Right renal cortex interstitium (tissue), 3 donors: Measurements from ENCODE around the gene SLC2A9. TPM values are rescaled to one million over a fixed set of nuclear protein-coding genes. Genes with fewer than 3 reads are reported as not detected.
A peak's percentile ranks its signal among the peaks of the same experiment; 100 is the strongest.
"Not testable (repeated sequence)": the region's sequence is repeated elsewhere in the genome, so short reads cannot be mapped to it uniquely, and the experiment has no call there.

Source experiments
- DNase-seq, 3 donors: peaks; one replicate each; pipeline ENCODE4 v3.0.0-alpha.2; 2013; ENCODE audit warnings: low read depth in 3 of 3, low spot score in 2 of 3
- polyA plus RNA-seq, 3 donors: library from polyadenylated mRNA; unstranded; fragments of 120-200 nt; gene quantifications; one replicate each; pipeline ENCODE4 v1.2.1, GENCODE V29; 2013; ENCODE audit not compliant: insufficient read length in 3 of 3

SLC2A9 gene
- polyA plus RNA-seq, 3 donors, result 8.4 to 11.3 (median 9.0) TPM

DNA sequence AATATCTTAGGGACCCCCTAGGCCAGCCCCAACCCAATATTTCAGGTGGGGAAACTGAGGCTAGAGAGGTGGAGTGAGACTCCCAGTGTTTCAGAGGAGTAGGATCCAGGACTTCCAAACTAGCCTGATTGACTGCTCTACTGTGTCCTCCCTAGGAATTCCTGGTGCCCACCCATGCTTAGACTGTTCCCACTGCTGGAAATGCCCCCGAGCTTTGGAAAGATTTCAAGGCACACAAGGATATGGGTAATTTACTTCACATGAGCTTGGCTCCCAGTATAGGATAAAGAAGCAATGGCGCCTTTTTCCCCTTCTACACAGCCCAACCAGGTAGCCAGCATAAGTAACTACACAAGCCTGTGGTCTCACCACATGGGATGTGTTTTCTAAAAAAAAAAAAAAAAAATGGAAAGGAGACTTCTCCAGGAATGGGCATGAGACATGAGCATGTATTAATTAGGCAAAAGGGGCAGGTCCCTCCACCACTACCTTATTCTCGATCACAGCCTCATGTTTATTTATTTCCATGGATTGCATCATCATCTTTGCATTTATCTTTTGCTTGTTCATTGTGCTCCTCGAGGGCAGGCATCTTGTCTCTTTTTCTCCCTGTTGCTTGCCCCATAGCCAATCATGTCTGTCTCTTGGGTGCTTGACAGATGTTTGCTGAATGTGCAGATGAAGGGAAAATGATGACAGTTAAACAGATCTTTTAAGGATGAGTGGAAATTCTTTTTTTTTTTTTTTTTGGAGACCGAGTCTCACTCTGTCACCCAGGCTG lies 173.1 kb downstream of the SLC2A9 start:
- DNase-seq, result peak in 2 of 3 donors; percentile 55 to 56

DNA sequence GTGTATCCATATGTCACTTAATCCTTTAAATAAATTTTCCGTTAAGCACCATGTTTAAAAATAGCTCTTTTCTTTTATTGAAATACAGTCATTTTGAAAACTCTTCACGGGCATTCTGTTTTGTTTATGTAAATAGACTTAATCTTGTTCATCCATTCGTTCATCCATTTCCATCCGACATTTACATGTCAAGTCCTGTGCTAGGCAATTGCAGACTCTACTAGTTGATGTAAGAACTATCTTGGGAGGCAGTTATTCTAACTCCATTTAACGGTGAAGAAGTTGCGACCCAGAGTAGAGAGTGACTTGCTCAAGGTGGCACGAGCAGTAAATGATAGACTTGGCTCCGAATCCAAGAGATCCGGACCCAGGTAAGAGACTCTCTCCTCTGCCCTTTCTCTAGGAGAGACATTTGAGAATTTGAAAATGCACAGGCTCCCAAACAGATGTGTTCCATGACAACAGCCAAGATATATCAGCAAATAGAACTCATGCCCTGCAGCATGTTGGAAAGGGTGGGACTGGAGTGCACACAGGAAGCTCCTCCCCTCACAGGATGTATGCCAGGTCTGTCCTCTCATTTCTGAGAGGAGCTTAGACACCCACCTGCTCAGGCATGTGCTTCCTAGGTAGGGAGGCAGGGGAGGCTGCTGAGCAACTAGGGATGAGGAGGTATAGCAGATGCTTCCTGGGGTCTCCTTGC lies 175.4 kb downstream of the SLC2A9 start:
- DNase-seq, result no peak

DNA sequence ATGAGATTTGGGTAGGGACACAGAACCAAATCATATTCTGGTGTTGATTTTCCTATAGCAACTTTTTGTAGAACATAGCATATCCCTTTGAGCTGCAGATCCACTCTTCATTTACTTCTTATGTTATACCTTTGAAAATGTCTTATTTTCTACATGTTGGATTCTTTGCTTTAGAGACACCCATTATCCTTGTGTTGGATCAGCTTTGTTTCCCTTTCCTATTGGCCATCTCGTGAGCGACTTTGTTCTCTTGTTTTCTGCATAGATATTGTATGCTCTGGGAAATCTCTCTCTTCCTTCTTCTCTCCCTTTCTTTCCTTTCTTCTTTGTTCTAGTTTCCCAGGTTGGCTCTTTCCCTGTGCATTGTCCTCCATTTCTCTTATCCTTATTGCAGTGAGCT lies 180.2 kb downstream of the SLC2A9 start:
- DNase-seq, result no peak

DNA sequence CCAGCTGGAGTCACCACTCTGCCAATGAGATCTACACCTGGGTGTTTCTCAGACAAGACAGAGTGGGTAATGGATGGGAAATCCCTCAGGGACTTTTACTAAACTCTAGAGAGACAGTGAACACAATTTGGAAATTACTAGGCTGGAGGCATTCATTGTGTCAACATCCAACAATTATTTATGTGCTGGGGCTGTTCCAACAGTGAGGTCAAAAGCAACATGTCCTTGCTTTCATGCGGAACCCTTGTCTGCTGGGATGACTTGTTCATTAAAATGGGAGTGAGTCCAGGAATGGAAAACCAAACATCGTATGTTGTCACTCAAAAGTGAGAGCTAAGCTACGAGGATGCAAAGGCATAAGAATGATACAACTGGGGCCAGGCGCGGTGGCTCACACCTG lies 185.9 kb downstream of the SLC2A9 start:
- no peak for DNase-seq

DNA sequence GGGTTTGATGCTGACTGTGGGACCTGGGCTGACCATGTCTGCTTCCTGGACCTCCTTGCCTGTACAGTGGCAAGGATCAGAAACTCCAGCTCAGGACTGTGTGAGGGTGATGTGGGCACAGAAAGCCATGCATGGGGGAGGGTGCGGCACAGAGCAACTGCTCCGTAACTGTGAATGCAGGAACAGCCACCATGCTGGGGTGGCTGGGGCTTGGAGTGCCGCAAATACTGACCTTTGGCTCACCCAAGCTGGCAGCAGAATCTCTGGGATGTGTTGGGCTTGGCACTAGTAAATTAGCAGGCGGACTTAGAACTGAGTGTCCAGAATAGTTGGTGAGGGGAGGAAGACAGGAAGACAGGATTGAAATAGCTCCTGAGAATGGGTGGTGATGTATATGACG lies 187.9 kb downstream of the SLC2A9 start:
- no peak for DNase-seq

DNA sequence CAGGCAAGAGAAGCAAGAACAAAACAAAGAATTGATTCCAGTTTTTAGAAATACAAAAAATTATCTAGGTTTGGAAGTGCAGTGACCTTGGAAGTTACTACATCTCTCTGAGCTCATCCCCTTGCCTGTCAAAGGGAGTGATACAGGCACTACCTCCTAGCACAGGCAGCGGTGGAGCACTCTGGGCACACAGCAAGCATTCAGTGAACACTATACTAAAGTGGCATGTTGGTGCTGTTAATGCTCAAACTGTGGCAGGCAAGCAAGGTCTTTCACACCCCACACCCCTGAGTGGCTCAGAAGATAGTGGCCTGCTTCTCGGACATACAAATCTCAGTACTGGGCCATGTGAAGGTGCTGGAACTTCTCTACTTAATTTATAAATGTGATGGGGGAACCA lies 188.7 kb downstream of the SLC2A9 start:
- DNase-seq, result no peak

DNA sequence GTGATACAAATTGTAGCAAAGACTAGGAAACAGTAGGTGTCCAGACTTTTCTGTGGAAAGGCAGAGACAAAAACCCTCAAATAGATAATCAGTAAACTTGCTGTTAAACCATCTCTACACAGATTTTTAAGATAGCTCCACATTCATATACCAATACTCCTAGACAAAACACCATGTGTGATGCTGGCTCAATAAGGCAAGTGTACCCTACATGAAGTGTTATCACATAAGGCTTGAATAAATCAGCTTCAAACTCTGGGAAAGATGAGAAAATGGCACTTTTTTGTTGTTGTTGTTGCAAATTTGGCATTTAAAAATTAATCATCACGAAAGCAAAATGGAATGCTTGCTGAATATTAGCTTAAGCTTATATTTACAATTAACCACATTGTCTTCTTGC lies 194.7 kb downstream of the SLC2A9 start:
- DNase-seq, result no peak

DNA sequence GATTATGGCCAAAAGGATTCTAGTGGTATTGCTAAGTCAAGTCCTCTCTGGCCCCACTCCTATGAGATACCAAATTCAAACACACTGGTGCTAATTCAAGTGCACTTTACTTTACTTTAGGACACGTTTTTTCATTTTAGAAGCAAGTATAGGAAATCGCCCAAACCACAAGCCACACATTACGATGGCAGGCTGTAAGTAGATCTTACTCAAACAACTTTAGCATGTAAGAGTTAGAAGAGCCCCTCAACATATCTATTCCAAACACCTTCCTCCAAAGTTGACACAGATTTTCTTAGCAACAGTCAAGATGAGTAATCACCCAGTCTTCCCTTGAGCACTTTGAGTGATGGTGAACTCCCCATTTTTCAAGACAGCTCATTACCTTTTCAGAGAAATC lies 196.2 kb downstream of the SLC2A9 start:
- no peak for DNase-seq

DNA sequence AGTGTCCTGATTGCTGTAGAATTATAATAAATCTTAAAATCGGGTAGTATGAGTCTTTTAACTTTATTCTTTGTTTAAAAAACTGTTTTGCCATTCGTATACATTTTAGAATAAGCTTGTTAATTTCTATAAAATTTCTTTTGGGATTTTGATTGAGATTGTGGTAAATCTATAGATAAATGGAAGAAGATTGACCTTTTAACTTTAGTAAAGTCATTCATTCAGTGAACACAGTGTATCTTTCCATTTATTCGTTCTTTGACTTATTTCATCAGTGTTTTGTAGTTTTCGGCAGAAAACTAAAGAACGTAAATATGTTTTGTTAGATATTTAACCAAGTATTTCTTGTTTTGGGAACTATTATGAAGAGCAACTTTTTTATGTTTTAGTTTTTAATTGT lies 201.0 kb downstream of the SLC2A9 start:
- no peak for DNase-seq

DNA sequence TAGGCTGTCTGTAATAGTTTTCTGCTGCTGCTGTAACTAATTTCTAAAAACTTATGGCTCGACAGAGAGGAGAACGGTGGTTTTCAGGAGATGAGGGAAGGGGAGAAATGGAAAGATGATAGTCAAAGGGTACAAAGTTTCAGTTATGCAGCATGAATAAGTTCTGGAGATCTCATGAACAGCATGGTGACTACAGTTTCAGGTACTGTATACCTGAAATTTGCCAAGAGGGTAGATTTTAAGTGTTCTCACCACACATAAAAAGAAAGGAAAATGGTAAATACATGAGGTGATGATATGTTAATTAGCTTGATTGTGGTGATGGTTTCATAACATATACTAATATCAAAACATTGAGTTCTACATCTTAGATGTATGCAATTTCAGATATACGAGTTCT lies 205.0 kb downstream of the SLC2A9 start:
- DNase-seq, result no peak

DNA sequence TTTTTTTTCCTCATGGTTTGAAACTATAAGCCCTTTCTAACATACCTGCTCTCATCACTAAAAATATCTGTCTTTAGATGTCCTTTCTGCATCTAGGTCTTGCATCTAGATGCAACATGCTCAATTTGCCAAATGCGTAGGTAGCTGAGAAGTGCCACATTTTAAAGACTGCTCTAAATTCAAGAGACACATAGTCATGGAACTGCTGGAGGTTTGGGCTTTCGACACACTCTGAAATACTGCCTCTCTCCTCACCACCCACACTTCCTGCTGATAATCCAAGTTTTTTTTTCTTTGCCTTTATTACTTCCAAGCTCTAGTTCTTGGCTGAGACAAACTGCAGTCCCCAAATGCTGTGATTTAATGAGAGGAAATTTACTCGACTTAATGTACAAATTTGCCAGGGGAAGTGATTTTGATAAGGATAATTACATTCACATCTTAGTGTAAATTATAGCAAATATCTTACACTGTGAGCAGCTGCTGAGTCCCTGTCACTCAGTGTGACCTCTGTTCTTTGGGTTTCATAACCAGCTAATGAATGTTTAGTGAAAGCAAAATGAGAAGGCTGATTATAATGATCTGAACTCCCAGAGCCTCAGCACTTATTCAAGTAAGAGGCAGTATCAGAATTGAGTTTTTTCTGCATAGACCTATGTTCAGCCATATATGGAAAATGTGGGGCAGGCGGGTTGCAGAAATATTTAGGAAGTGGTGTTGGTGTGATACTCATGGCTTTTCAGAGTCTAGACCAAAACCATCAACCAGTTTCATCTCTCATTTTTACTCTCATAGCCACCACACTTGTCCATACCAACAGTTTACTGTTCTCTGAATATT lies 208.6 kb downstream of the SLC2A9 start:
- no peak for DNase-seq

DNA sequence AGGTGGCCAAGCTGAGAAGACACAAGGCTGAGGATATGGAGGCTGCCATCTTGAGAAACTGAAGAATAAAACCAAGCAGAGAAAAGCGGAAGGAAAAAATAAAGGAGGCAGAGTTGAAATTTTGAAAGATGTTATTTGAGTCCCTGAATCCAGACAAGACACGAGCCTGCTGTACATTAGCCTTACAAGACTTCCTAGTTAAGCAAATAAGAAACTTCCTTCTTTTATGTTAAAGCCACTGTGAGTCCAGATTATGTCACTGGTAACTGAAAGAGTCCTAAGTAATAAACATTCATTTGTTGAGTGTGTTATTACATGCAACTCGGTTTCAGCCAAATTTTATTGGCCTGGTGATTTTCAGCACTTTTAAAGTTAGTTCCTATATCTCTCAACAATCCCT lies 209.5 kb downstream of the SLC2A9 start:
- no peak for DNase-seq

DNA sequence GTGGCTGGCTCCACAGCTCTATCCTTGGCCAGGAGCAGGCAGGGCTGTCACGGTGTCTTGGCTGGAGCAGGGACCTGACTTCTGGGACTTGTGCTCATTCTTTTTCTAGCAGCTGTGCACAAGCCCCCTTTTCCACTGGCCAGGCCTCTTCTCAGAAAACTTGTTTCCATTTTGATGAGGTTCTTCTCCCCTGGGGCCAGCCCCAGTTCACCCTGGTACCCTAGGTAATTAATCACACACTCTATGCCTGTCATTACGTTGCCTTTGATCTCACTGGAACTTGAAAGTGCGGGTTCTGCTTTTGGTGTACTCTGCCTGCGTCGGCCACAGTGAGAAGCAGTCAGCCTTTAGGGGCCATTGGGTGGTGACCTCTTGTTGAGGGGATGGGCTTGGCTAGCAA lies 213.2 kb downstream of the SLC2A9 start:
- no peak for DNase-seq

DNA sequence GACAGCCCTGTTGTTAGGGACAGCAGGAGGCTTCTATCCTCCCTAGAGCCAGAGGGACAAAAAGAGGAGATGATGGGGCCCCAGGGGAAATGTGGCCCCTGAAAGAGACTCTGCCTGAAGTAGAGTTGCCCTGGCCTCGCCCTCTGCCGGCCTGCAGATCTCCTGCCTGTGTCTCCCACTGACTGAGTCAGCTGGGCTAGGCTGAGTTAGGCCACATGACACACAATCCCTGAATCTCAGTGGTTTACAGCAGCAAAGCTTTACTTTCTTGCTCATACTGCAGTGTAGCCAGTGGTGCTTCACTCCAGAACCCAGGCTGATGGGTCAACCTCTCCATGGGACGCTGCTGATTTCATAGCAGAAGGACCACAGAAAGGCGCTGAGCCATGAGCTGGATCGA lies 216.4 kb downstream of the SLC2A9 start:
- no peak for DNase-seq

DNA sequence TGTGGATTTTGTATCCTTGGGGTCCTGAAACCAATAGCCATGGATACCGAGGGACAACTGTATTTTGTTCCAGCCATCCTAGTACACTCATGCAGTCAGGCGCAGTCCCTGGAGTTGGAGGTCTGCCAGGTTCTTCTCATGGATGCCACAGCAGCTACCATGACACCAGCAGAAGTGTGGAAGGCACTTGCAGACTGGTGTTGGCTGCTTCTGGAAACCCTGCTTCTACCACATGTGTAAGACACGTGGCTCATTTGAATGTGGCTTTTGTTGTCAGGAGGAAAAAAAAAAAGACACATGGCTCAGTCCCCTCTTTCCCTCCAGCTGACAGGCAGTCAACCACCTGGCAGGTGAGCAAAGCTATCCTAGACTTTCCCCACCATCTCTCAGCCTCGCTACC lies 220.4 kb downstream of the SLC2A9 start:
- no peak for DNase-seq

DNA sequence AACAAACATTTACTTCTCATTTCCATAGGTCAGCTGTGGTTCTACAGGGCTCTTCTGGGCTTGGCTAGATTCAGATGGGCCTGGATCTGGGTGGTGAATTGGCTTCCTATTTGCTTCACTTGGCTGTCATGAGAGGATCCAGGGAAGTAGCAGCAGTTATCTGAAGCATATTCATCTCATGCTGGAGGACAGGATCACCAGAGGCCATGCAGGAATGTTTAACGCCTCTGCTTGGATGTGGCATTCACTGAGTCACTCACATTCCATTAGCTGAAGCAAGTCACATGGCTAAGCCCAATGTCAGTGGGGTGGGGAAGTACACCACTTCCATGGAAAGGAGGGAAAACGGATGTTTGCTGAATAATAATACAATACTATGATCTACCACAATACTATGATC lies 224.7 kb downstream of the SLC2A9 start:
- not testable (repeated sequence) for DNase-seq

DNA sequence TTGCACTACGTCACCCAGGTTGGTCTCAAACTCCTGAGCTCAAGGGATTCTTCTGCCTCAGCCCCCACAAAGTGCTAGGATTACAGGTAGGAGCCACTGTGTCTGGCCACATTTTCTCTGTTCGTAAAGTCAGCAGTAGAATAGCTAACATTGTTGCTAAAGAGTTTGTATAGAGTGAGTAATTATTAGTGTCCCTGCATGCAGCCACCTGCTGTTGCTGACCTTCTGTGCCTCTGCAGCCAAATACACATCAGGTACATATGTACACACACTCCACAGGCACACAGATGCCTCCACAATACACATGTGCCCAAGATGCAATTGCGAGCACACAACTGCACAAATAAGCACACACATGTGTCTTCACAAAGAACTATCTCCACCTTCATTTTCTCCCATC lies 228.9 kb downstream of the SLC2A9 start:
- DNase-seq, result no peak

DNA sequence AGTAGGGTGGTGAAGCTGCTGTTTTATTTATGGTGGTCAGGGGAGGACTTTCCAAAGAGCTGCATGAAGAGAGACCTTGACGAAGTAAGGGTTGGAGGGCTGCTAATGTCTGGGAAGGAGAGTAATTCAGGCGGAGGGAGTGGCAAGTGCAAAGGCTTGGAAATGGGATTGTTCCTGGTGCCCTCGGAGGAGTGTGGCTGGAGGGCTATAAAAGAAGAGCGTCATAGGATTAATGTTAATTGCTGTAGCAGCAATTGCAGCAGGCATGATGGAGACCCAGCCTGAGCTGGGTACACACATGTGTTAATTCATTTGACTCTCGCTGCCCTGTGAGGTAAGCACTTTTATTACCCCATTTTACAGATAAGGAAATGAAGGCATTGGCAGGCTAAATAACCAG lies 235.4 kb downstream of the SLC2A9 start:
- not testable (repeated sequence) for DNase-seq

DNA sequence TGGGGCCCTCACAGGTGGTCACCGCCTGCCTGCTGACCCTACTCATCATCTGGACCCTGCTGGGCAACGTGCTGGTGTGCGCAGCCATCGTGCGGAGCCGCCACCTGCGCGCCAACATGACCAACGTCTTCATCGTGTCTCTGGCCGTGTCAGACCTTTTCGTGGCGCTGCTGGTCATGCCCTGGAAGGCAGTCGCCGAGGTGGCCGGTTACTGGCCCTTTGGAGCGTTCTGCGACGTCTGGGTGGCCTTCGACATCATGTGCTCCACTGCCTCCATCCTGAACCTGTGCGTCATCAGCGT lies 239.2 kb downstream of the SLC2A9 start:
- DNase-seq, result no peak

DNA sequence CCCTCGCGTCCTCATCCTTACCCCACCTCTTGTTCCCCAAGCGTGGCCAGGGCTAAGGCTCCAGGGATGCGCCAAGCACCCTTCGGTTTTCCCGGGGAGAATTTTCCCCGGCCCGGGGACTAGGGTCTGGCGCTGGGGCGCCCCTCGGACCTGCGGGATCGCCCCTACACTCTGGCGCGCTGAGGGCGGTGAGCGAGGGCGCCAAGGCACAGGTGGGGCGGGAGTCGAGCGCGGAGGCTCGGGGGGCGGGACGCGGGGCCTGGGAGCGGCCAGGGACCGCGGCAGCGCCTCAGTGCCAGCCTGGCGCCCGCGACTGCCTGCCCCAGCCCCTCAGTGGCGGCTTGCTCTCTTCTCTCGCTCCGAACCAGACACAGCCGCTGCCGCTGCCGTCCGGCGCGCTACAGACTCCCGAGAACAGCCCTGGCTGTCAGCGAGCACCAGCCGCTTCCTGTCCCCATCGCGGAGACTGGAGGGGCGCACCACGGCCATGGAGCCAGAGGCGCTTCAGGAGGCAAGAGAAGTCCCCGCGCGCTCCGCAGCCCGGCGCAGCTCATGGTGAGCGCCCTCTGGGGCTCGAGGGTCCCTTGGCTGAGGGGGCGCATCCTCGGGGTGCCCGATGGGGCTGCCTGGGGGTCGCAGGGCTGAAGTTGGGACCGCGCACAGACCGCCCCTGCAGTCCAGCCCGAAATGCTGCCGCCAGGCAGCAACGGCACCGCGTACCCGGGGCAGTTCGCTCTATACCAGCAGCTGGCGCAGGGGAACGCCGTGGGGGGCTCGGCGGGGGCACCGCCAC lies 239.8 kb downstream of the SLC2A9 start, which contains the start of gene DRD5:
Gene DRD5 (plus strand): TSS at position 292 of the 793 bp plus-strand sequence. CDS start 396 bp downstream, at position 688.
- DNase-seq, result peak in 1 of 3 donors; percentile 19
